ENCODE results near the gene ZSCAN20. TPM values are rescaled to one million over a fixed set of nuclear protein-coding genes. Genes with fewer than 3 reads are reported as not detected.

The ZSCAN20 gene
- total RNA-seq, 1 donor from 2014 or later = 7.1 TPM

- no peak for TF ChIP-seq CTCF (IDR thresholded peaks at IDR 0.05; ENCODE audit: insufficient read depth, low read length, poor library complexity, severe bottlenecking)
- Histone ChIP-seq H3K27me3 (ENCODE audit: control insufficient read depth, insufficient read depth, low read length) (peaks cover 2% of the 10 kb centered on the region), H3K36me3 (ENCODE audit: control insufficient read depth, insufficient read depth, low read length) (no peaks in the 10 kb centered on the region), H3K4me3 (ENCODE audit: low read depth, low read length) (no peak overlapping the region)
- DNase-seq (ENCODE audit: low read depth) = no peak
These were observed 44.6 kb downstream of the ZSCAN20 start for GRCh38 chr1:33516891-33517567.

GRCh38 chr1:33517596-33518250 is 45.3 kb downstream of the ZSCAN20 start:
- H3K4me3 ChIP-seq (ENCODE audit: low read depth, low read length) = no peak overlapping the region
- H3K36me3 ChIP-seq (ENCODE audit: control insufficient read depth, insufficient read depth, low read length) = no peaks in the 10 kb centered on the region
- TF ChIP-seq CTCF (IDR thresholded peaks at IDR 0.05; ENCODE audit: insufficient read depth, low read length, poor library complexity, severe bottlenecking) = no peak
- no peak for DNase-seq (ENCODE audit: low read depth)
- peaks cover 2% of the 10 kb centered on the region for H3K27me3 ChIP-seq (ENCODE audit: control insufficient read depth, insufficient read depth, low read length)

- no peak for TF ChIP-seq CTCF (IDR thresholded peaks at IDR 0.05; ENCODE audit: insufficient read depth, low read length, poor library complexity, severe bottlenecking)
- no peaks in the 10 kb centered on the region for H3K36me3 ChIP-seq (ENCODE audit: control insufficient read depth, insufficient read depth, low read length)
- H3K27me3 ChIP-seq (ENCODE audit: control insufficient read depth, insufficient read depth, low read length) = peaks cover 2% of the 10 kb centered on the region
- no peak overlapping the region for H3K4me3 ChIP-seq (ENCODE audit: low read depth, low read length)
- no peak for DNase-seq (ENCODE audit: low read depth)
These were observed 46.9 kb downstream of the ZSCAN20 start for GRCh38 chr1:33519240-33519884.

- DNase-seq (ENCODE audit: low read depth) = no peak
- TF ChIP-seq CTCF (IDR thresholded peaks at IDR 0.05; ENCODE audit: insufficient read depth, low read length, poor library complexity, severe bottlenecking) = no peak
- Histone ChIP-seq H3K4me3 (ENCODE audit: low read depth, low read length) (no peak overlapping the region), H3K36me3 (ENCODE audit: control insufficient read depth, insufficient read depth, low read length) (no peaks in the 10 kb centered on the region), H3K27me3 (ENCODE audit: control insufficient read depth, insufficient read depth, low read length) (no peaks in the 10 kb centered on the region)
These were observed 52.1 kb downstream of the ZSCAN20 start for GRCh38 chr1:33524586-33524985.

- Histone ChIP-seq H3K4me3 (ENCODE audit: low read depth, low read length) (no peak overlapping the region), H3K36me3 (ENCODE audit: control insufficient read depth, insufficient read depth, low read length) (no peaks in the 10 kb centered on the region), H3K27me3 (ENCODE audit: control insufficient read depth, insufficient read depth, low read length) (no peaks in the 10 kb centered on the region)
- TF ChIP-seq CTCF (IDR thresholded peaks at IDR 0.05; ENCODE audit: insufficient read depth, low read length, poor library complexity, severe bottlenecking) = no peak
- DNase-seq (ENCODE audit: low read depth) = no peak
These were observed 55.5 kb downstream of the ZSCAN20 start for GRCh38 chr1:33527934-33528333.
